ENCODE measurements around the gene TULP1.
"Not testable (repeated sequence)": the region's sequence is repeated elsewhere in the genome, so short reads cannot be mapped to it uniquely, and the experiment has no call there.

The TULP1 gene

DNA sequence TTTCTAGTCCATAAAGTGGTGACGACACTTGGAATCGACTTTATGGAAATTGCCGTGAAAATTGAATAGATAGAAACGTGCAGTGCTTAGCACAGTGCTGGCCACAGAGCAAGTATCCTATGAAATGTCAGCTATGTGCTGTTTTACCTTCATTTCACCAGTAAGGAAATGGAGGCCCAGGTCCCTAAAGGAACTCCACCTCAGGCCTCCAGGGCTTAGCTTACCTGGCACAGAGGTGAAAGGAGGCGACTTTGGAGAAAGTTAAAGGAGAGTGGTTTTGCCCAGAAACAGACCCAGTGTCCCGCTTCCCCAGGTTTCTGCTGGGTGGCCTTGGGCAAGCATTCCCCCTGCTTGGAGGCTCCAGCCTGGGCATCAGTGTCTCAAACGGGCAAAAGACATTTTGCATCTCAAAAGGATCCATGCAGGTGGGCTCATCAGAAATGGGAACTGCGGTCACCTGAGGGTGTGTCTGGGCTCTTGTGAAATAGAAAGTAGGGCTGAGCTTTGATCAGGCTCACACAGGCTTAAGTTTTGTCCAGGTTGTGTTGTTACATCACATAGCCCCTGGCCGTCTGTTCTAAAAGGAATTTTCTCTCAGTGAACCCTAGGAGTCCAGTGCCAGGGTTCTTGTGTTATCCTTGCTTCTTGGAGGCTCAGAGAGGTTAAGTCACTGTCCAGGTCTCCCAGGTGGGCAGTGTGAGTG lies 6.8 kb upstream of the TULP1 start:
- Histone ChIP-seq H3K9ac (ENCODE audit: low read depth, low read length) (no peak overlapping the region), H3K36me3 (ENCODE audit: insufficient read depth, low read length) (no peaks in the 10 kb centered on the region), H3K27me3 (ENCODE audit: control insufficient read depth, insufficient read depth, low read length) (peaks cover 10% of the 10 kb centered on the region), H3K4me1 (ENCODE audit: control insufficient read depth, insufficient read depth, low read length) (no peaks in the 10 kb centered on the region), H3K9me3 (replicated peaks; ENCODE audit: low read length) (no peaks in the 10 kb centered on the region), H3K4me3 (ENCODE audit: low read length) (no peak overlapping the region), H3K4me2 (ENCODE audit: low read length) (no peak overlapping the region)

DNA sequence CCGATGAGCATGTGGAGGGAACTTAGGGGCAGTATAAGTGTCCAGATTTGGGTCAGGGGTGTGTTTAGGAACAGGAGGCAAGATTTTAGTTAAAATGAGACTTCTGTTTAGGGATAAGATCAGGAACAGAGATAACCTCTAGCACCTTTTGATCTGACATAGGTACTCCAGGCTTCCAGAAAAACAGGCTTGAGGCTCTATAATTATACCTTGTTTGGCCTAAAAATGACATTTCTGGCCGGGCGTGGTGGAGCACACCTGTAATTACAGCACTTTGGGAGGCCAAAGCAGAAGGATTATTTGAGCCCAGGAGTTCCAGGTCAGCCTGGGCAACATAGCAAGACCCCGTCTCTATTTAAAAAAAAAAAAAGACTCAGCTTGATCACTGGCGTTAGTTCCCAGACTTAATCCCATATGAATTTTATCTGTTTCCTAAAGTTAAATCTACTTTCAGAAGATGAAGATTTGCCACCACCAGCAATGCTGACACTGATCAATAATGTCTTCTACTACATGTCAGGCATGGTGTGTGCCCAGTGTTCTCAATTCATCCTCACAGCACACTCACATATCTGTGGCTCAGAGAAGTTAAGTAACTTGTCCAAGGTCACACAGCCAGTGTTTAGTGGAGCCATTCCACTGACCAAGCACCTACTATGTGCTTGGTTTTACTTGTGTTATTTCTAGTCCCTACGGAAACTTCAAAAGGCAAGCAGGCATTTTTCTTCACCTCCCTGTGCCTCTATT lies 6.0 kb upstream of the TULP1 start:
- no peak overlapping the region for H3K4me3 ChIP-seq (ENCODE audit: low read length)

DNA sequence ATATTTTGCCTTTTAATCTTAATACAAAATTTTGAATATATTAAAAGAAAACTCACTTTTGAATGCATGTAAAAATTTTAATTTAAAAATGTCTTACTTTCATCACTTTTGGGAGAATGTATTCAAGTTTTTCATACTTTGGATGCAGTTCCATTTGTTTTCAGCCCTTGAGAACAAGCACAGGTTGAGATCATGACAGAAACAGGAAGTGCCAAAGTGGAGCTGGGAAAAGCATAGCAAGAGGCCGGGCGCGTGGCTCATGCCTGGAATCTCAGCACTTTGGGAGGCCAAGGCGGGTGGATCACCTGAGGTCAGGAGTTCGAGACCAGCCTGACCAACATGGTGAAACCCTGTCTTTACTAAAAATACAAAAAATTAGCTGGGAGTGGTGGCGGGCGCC lies 5.3 kb upstream of the TULP1 start:
- not testable (repeated sequence) for H3K9me3 ChIP-seq (replicated peaks; ENCODE audit: low read length); H3K4me3 ChIP-seq (ENCODE audit: low read length); H3K4me2 ChIP-seq (ENCODE audit: low read length)

More for the DNA sequence above, 6.0 kb upstream of the TULP1 start:
- Histone ChIP-seq H3K4me2 (ENCODE audit: low read length) (no peak overlapping the region), H3K36me3 (ENCODE audit: insufficient read depth, low read length) (no peaks in the 10 kb centered on the region), H3K9me3 (replicated peaks; ENCODE audit: low read length) (no peaks in the 10 kb centered on the region), H3K27me3 (ENCODE audit: control insufficient read depth, insufficient read depth, low read length) (peaks cover 14% of the 10 kb centered on the region), H3K9ac (ENCODE audit: low read depth, low read length) (no peak overlapping the region), H3K4me1 (ENCODE audit: control insufficient read depth, insufficient read depth, low read length) (no peaks in the 10 kb centered on the region)

DNA sequence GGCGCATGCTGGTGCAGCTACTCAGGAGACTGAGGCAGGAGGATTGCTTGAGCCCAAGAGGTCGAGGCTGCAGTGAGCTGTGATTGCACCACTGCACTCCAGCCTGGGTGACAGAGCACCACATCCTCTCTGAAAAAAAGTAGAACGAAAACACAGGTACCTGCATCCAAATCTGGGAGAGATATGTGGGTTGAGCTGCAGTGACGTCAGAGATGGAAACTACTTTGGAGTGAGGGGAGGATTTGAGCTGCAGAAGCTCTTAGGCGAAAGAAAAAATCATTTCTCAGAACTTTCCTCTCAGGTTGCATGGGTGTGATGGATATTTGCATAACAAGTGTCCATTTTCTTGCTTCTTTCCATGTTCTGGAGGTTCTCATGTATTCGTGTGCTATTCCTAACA lies 4.0 kb upstream of the TULP1 start:
- no peaks in the 10 kb centered on the region for H3K36me3 ChIP-seq (ENCODE audit: insufficient read depth, low read length)
- no peaks in the 10 kb centered on the region for H3K4me1 ChIP-seq (ENCODE audit: control insufficient read depth, insufficient read depth, low read length)
- H3K27me3 ChIP-seq (ENCODE audit: control insufficient read depth, insufficient read depth, low read length) = peaks cover 10% of the 10 kb centered on the region
- H3K4me3 ChIP-seq (ENCODE audit: low read length) = no peak overlapping the region
- no peaks in the 10 kb centered on the region for H3K9me3 ChIP-seq (replicated peaks; ENCODE audit: low read length)
- H3K9ac ChIP-seq (ENCODE audit: low read depth, low read length) = no peak overlapping the region
- no peak overlapping the region for H3K4me2 ChIP-seq (ENCODE audit: low read length)

More for the DNA sequence above, 5.3 kb upstream of the TULP1 start:
- H3K4me1 ChIP-seq (ENCODE audit: control insufficient read depth, insufficient read depth, low read length); H3K9ac ChIP-seq (ENCODE audit: low read depth, low read length); H3K36me3 ChIP-seq (ENCODE audit: insufficient read depth, low read length): not testable (repeated sequence)
- peaks cover 14% of the 10 kb centered on the region for H3K27me3 ChIP-seq (ENCODE audit: control insufficient read depth, insufficient read depth, low read length)

DNA sequence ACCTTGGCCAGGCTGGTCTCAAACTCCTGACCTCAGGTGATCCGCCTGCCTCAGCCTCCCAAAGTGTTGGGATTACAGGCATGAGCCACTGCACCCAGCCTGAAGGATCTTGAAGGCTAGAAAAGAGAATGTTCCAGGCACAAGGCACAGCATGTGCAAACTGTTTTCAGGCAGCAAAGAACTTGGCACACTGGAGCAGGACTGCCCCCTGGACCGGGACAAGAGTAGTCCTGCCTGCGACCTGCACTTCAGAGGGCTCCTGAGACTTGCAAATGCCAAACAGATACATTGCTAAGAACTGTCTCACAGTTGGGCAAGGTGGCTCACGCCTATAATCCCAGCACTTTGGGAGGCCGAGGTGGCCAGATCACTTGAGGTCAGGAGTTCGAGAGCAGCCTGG lies 3.2 kb upstream of the TULP1 start:
- not testable (repeated sequence) for H3K9ac ChIP-seq (ENCODE audit: low read depth, low read length); H3K36me3 ChIP-seq (ENCODE audit: insufficient read depth, low read length); H3K4me2 ChIP-seq (ENCODE audit: low read length); H3K9me3 ChIP-seq (replicated peaks; ENCODE audit: low read length); H3K4me1 ChIP-seq (ENCODE audit: control insufficient read depth, insufficient read depth, low read length); H3K4me3 ChIP-seq (ENCODE audit: low read length)
- H3K27me3 ChIP-seq (ENCODE audit: control insufficient read depth, insufficient read depth, low read length) = peaks cover 17% of the 10 kb centered on the region

- H3K4me2 ChIP-seq (ENCODE audit: low read length) = no peak overlapping the region
- no peaks in the 10 kb centered on the region for H3K9me3 ChIP-seq (replicated peaks; ENCODE audit: low read length)
- peaks cover 27% of the 10 kb centered on the region for H3K27me3 ChIP-seq (ENCODE audit: control insufficient read depth, insufficient read depth, low read length)
- no peaks in the 10 kb centered on the region for H3K4me1 ChIP-seq (ENCODE audit: control insufficient read depth, insufficient read depth, low read length)
- H3K4me3 ChIP-seq (ENCODE audit: low read length) = no peak overlapping the region
- no peaks in the 10 kb centered on the region for H3K36me3 ChIP-seq (ENCODE audit: insufficient read depth, low read length)
- no peak overlapping the region for H3K9ac ChIP-seq (ENCODE audit: low read depth, low read length)
Observed at GRCh38 chr6:35514587-35514986, 1.9 kb upstream of the TULP1 start.

DNA sequence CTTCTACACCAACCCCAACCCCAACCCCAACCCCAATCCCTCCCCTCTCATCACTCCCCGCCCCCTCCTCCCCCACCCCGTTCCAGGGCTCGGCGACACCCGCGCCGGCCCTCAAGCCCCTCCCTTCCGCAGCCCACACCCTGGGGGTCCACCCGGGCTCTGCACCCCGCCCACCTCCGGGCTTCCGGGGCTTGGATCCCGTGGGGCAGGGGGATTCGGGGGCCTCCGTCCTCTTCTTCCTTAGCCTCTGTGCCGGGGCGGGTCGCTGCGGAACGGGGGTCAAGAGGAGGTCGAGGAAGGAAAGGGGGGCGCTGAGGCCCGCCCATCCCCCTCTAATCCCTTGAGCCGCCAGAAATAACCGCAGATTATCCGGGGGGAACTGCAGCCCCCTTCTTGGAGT lies 690 bp downstream of the TULP1 start:
- Histone ChIP-seq H3K4me3 (ENCODE audit: low read length) (no peak overlapping the region), H3K27me3 (ENCODE audit: control insufficient read depth, insufficient read depth, low read length) (peaks cover 36% of the 10 kb centered on the region), H3K4me2 (ENCODE audit: low read length) (no peak overlapping the region), H3K4me1 (ENCODE audit: control insufficient read depth, insufficient read depth, low read length) (peaks cover 3% of the 10 kb centered on the region), H3K9ac (ENCODE audit: low read depth, low read length) (no peak overlapping the region), H3K36me3 (ENCODE audit: insufficient read depth, low read length) (no peaks in the 10 kb centered on the region), H3K9me3 (replicated peaks; ENCODE audit: low read length) (no peaks in the 10 kb centered on the region)

DNA sequence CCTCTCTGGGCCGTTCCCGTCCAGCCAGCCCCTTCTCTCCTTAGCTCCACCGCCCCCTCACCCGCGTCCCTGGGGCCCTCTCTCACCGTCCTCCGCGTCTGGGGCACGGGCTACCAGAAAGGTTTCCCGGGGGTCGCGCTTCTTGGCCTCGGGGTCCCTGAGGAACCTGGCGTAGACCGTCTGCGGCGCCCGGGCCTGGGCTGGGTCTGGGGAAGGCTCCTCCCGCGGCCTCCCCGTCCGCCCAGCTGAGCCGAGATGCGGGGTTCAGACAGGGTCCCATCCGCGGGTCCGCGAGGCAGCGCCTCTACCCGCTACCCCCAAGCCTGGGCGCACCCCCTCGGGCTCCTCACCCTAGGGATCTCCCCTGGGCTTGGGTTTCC lies 1.1 kb downstream of the TULP1 start:
- Histone ChIP-seq H3K36me3 (ENCODE audit: insufficient read depth, low read length) (no peaks in the 10 kb centered on the region), H3K4me3 (ENCODE audit: low read length) (no peak overlapping the region), H3K4me1 (ENCODE audit: control insufficient read depth, insufficient read depth, low read length) (peaks cover 3% of the 10 kb centered on the region), H3K4me2 (ENCODE audit: low read length) (no peak overlapping the region), H3K9me3 (replicated peaks; ENCODE audit: low read length) (no peaks in the 10 kb centered on the region), H3K9ac (ENCODE audit: low read depth, low read length) (no peak overlapping the region), H3K27me3 (ENCODE audit: control insufficient read depth, insufficient read depth, low read length) (peaks cover 38% of the 10 kb centered on the region)

DNA sequence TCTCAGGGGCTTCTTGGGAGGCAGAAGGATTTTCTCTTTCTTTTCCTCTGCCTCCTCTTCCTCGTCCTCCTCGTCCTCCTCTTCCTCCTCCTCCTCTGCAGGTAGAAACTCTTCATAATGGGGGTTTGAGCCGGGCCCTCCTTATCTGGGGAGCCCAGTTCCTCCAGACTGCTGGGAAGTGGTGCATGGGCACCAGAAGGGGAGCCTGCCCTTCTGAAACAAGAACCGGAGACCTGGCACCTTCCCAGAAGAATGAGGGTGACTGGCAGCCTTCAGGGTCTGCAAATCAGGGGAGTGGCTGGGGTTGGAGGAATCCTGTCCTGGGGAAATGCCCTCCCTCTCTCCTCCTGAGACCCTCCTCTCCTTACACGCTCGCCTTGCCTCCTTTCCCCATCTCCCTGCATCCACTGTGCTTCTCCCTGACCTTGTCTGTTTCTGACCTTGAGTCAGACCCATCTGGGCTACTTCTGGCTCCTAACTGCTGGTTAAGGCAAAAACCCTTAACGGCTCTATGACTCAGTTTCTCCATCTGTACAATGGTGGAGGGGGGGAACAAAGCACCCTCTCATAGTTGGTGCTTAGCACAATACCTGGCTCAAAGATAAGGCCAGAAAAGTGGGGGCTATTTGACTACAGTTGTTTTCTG lies 1.7 kb downstream of the TULP1 start:
- Histone ChIP-seq H3K36me3 (ENCODE audit: insufficient read depth, low read length) (no peaks in the 10 kb centered on the region), H3K4me1 (ENCODE audit: control insufficient read depth, insufficient read depth, low read length) (peaks cover 3% of the 10 kb centered on the region), H3K27me3 (ENCODE audit: control insufficient read depth, insufficient read depth, low read length) (peaks cover 43% of the 10 kb centered on the region), H3K9ac (ENCODE audit: low read depth, low read length) (no peak overlapping the region), H3K4me3 (ENCODE audit: low read length) (no peak overlapping the region), H3K9me3 (replicated peaks; ENCODE audit: low read length) (no peaks in the 10 kb centered on the region), H3K4me2 (ENCODE audit: low read length) (no peak overlapping the region)

DNA sequence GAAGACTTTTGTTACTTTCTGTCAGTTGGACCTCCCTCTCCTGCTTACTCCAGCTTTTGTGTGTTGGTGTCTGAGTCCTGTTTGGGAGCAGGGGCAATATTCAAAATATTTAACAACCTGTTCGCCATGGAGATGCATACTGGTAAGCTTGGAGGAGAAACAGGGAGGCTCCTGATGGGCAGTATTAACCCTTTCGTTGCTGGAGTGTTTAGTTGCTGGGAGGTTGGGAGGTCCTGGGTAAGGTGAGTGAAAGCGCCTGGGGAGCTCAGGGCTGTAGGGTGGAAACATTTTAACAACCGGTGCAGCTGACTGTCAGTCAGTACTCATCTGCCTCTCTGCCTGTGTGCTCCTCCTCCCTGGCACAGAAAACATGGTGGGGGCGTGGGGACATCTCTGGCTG lies 4.2 kb downstream of the TULP1 start:
- no peak overlapping the region for H3K4me3 ChIP-seq (ENCODE audit: low read length)
- H3K27me3 ChIP-seq (ENCODE audit: control insufficient read depth, insufficient read depth, low read length) = peaks cover 40% of the 10 kb centered on the region
- H3K9ac ChIP-seq (ENCODE audit: low read depth, low read length) = no peak overlapping the region
- peaks cover 3% of the 10 kb centered on the region for H3K4me1 ChIP-seq (ENCODE audit: control insufficient read depth, insufficient read depth, low read length)
- H3K4me2 ChIP-seq (ENCODE audit: low read length) = no peak overlapping the region
- no peaks in the 10 kb centered on the region for H3K36me3 ChIP-seq (ENCODE audit: insufficient read depth, low read length)
- no peaks in the 10 kb centered on the region for H3K9me3 ChIP-seq (replicated peaks; ENCODE audit: low read length)

- Histone ChIP-seq H3K4me3 (ENCODE audit: low read length) (no peak overlapping the region), H3K4me2 (ENCODE audit: low read length) (no peak overlapping the region), H3K9me3 (replicated peaks; ENCODE audit: low read length) (no peaks in the 10 kb centered on the region), H3K36me3 (ENCODE audit: insufficient read depth, low read length) (no peaks in the 10 kb centered on the region), H3K9ac (ENCODE audit: low read depth, low read length) (no peak overlapping the region), H3K4me1 (ENCODE audit: control insufficient read depth, insufficient read depth, low read length) (peaks cover 6% of the 10 kb centered on the region), H3K27me3 (ENCODE audit: control insufficient read depth, insufficient read depth, low read length) (peaks cover 45% of the 10 kb centered on the region)
Observed at GRCh38 chr6:35508027-35508426, 4.7 kb downstream of the TULP1 start.

Data from skeletal muscle satellite cell (primary cell).